K562 (cell line): ENCODE data around the gene ARHGAP10. TPM values are rescaled to one million over a fixed set of nuclear protein-coding genes. Genes with fewer than 3 reads are reported as not detected.
A peak's percentile ranks its signal among the peaks of the same experiment; 100 is the strongest.

Source experiments
- ATAC-seq: fragments of 200-7000 bp; cut with Tn5 transposase; 3 replicates; pipeline ENCODE4 v1.9.1; 2020; ENCODE audit warnings: moderate library complexity
- BruUV-seq: library from RNA; stranded (reverse); fragments of 400-500 nt; replicated peaks from 2 replicates; lab custom pipeline; 2021; lab: Mats Ljungman, UMichigan
- CTCF ChIA-PET: fragments of 300-600 bp; formaldehyde crosslinking; extraction: SDS; loops from one replicate; lab custom pipeline; 2021; ENCODE audit warnings: low intra/inter-chr PET ratio; lab: Yijun Ruan, JAX
- POLR2A ChIA-PET: fragments of 300-600, 350-650 bp; sonication (Branson Sonifier 250); formaldehyde crosslinking; extraction: SDS; loops from one replicate; lab custom pipeline; 2021; ENCODE audit warnings: antibody characterized with exemption, inconsistent platforms; lab: Yijun Ruan, JAX
- DNase-seq, 4 experiments: peaks; one replicate each; pipeline versions ENCODE4 v3.0.0 to v3.0.0-alpha.2; 2011 to 2018; ENCODE audit warnings: low spot score in 3 of 4, mixed read lengths in 3 of 4; ENCODE audit errors: extremely low read depth in 1 of 4
- FAIRE-seq: peaks from 2 replicates; lab custom pipeline; 2011; peaks lifted over from hg19 to GRCh38; lab: Jason Lieb, UNC
- H2AFZ ChIP-seq: 2 replicates; pipeline ENCODE4 v1.6.0; 2011; ENCODE audit warnings: low read depth, low read length, control low read depth, inconsistent platforms
- H3K27ac ChIP-seq: fragments of 200-600 bp; 3 replicates; pipeline ENCODE4 v1.8.0; 2011; ENCODE audit warnings: low read depth, mild to moderate bottlenecking, control low read depth, inconsistent platforms, low read length, moderate library complexity, mixed read lengths; ENCODE audit errors: extremely low read depth
- H3K27me3 ChIP-seq, 2 experiments: fragments of 300-600 bp in 1 of 2; 2 replicates in 1 of 2; 3 replicates in 1 of 2; pipeline versions ENCODE4 v1.6.0 to v1.8.0; 2011; ENCODE audit warnings: inconsistent platforms in 2 of 2, low read length in 2 of 2, mild to moderate bottlenecking in 1 of 2, mixed read lengths in 1 of 2, moderate library complexity in 1 of 2; ENCODE audit not compliant: control insufficient read depth in 2 of 2, insufficient read depth in 2 of 2
- H3K36me3 ChIP-seq: fragments of 300-600 bp; 3 replicates; pipeline ENCODE4 v1.8.0; 2011; ENCODE audit warnings: mild to moderate bottlenecking, low read length, inconsistent platforms; ENCODE audit not compliant: control insufficient read depth, insufficient read depth
- H3K4me1 ChIP-seq, 2 experiments: fragments of 200-600 bp in 1 of 2; replicated peaks in 1 of 2; 2 replicates in 1 of 2; 3 replicates in 1 of 2; pipeline versions ENCODE4 v1.5.1 to v1.8.0; 2011; ENCODE audit warnings: inconsistent platforms in 2 of 2, low read length in 2 of 2, mild to moderate bottlenecking in 1 of 2, mixed read lengths in 1 of 2, moderate library complexity in 1 of 2; ENCODE audit not compliant: control insufficient read depth in 2 of 2, insufficient read depth in 2 of 2
- H3K4me2 ChIP-seq: 2 replicates; pipeline ENCODE4 v1.6.1; 2011; ENCODE audit warnings: low read length, control low read depth, inconsistent platforms, mixed read lengths; ENCODE audit not compliant: insufficient read depth
- H3K4me3 ChIP-seq: fragments of 200-600 bp; sonication (generic), shearing (Covaris generic); 2 replicates; pipeline ENCODE4 v1.5.1; 2016; ENCODE audit warnings: control low read depth, inconsistent platforms
- H3K79me2 ChIP-seq: fragments of 200-600 bp; 3 replicates; pipeline ENCODE4 v1.8.0; 2011; ENCODE audit warnings: low read length, inconsistent platforms; ENCODE audit not compliant: control insufficient read depth, insufficient read depth
- H3K9ac ChIP-seq, 2 experiments: 2 replicates each; pipeline versions ENCODE4 v1.6.0 to v1.6.1; 2011; ENCODE audit warnings: low read depth in 2 of 2, low read length in 2 of 2, control low read depth in 1 of 2, inconsistent platforms in 1 of 2, mild to moderate bottlenecking in 1 of 2, mixed read lengths in 1 of 2; ENCODE audit not compliant: insufficient read depth in 1 of 2
- H3K9me1 ChIP-seq: one replicate; pipeline ENCODE4 v1.6.0; 2011; ENCODE audit warnings: inconsistent platforms, mild to moderate bottlenecking, low read length, moderate library complexity; ENCODE audit not compliant: control insufficient read depth, insufficient read depth
- H3K9me3 ChIP-seq: replicated peaks from 2 replicates; pipeline ENCODE4 v1.5.1; 2011; ENCODE audit warnings: low read depth, low read length, inconsistent platforms; ENCODE audit not compliant: control insufficient read depth, insufficient read depth
- H4K20me1 ChIP-seq: replicated peaks from 2 replicates; pipeline ENCODE4 v1.6.1; 2011; ENCODE audit warnings: low read length, inconsistent platforms, mixed read lengths; ENCODE audit not compliant: control insufficient read depth, insufficient read depth
- ATF3 ChIP-seq, 2 experiments: fragments of 450-650 bp in 1 of 2; sonication (generic) in 1 of 2; formaldehyde crosslinking in 1 of 2; IDR thresholded peaks in 1 of 2; conservative IDR thresholded peaks in 1 of 2; 2 replicates each; pipeline versions ENCODE4 v1.6.1 to v1.8.1; 2016 to 2023; ENCODE audit warnings: mild to moderate bottlenecking in 2 of 2, moderate library complexity in 2 of 2, inconsistent platforms in 1 of 2, missing genetic modification reagents in 1 of 2
- CEBPG ChIP-seq, 3 experiments: fragments of 200-800 bp in 1 of 3; sonication (Bioruptor generic) in 1 of 3; sonication (generic) in 1 of 3; formaldehyde crosslinking in 1 of 3; IDR thresholded peaks in 2 of 3; conservative IDR thresholded peaks in 1 of 3; 2 replicates each; pipeline versions ENCODE4 v1.6.1 to v1.8.0; 2016 to 2022; ENCODE audit warnings: missing compliant biosample characterization in 2 of 3, missing genetic modification characterization in 2 of 3, mild to moderate bottlenecking in 1 of 3, missing genetic modification reagents in 1 of 3
- ELF1 ChIP-seq: fragments of 200-800 bp; sonication (Bioruptor generic); IDR thresholded peaks from 2 replicates; pipeline ENCODE4 v1.6.1; 2016; ENCODE audit warnings: missing genetic modification characterization, missing compliant biosample characterization
- NFYB ChIP-seq: IDR thresholded peaks from 2 replicates; pipeline ENCODE4 v1.6.1; 2011; ENCODE audit warnings: mild to moderate bottlenecking, moderate library complexity; ENCODE audit not compliant: insufficient read length; ENCODE audit errors: extremely low read depth
- ZNF41 ChIP-seq: fragments of 250-450 bp; sonication (Bioruptor Pico); conservative IDR thresholded peaks from 2 replicates; pipeline ENCODE4 v1.4.0; 2020; ENCODE audit warnings: mild to moderate bottlenecking
- ZNF79 ChIP-seq: fragments of 250-450 bp; sonication (Bioruptor Pico); IDR thresholded peaks from 2 replicates; pipeline ENCODE4 v1.4.0; 2020; ENCODE audit warnings: low read depth, mild to moderate bottlenecking, moderate library complexity
- WGBS: fragments of 100-300 bp; shearing (Covaris generic); methylation state at CpG from one replicate; pipeline ENCODE4 v1.1.6; 2016; ENCODE audit warnings: low coverage, mixed read lengths; ENCODE audit not compliant: insufficient coverage; ENCODE audit errors: missing lambda C conversion rate; 5-methylcytosine and 5-hydroxymethylcytosine counted together
- in situ Hi-C: fragments of 300-500 bp; cut with MboI; formaldehyde crosslinking; loops from 4 replicates; pipeline ENCODE4 v1.15.0; 2018; ENCODE audit warnings: inconsistent platforms, mixed read lengths
- intact Hi-C: fragments of 100-400 bp; cut with micrococcal nuclease; formaldehyde crosslinking; loops from 2 replicates; pipeline ENCODE4 v1.14.2; 2022
- polyA plus RNA-seq, 8 experiments: library from polyadenylated mRNA; depleted of rRNA in 4 of 8; stranded (reverse) in 5 of 8; unstranded in 3 of 8; fragments of >200 nt; fragmentation: Nextera tagmentation in 2 of 8; fragmentation: Illumina TruSeq in 1 of 8; extraction: Ambion mirVana in 2 of 8; extraction: Trizol in 1 of 8; gene quantifications; 2 replicates each; pipeline versions ENCODE4 v1.2.1 to v1.2.3, GENCODE V29; 2011 to 2014; ENCODE audit warnings: inconsistent platforms in 1 of 8, missing spikeins in 1 of 8
- total RNA-seq, 7 experiments: library from RNA; depleted of rRNA in 6 of 7; stranded (reverse); fragments of >200 nt in 6 of 7; fragmentation: Illumina TruSeq in 2 of 7; extraction: Trizol in 2 of 7; gene quantifications; 2 replicates each; pipeline versions ENCODE4 v1.2.1 to v1.2.3, GENCODE V29; 2011 to 2021; ENCODE audit warnings: low replicate concordance in 1 of 7

The ARHGAP10 gene
- total and polyA plus RNA-seq, 9 of the 15 experiments (the other 6 are each of a cell fraction or from before 2014, with no cell fraction given) = 0.03 to 0.22 (median 0.06) TPM; not detected in 3

- no peak for TF ChIP-seq ZNF79 (CRISPR knock-in tag)
- TF ChIP-seq ELF1 (tag) = no peak
- TF ChIP-seq ZNF41 = no peak
Observed at GRCh38 chr4:147965873-147966272, 234.0 kb downstream of the ARHGAP10 start (continued).

GRCh38 chr4:147968641-147969040 lies 236.8 kb downstream of the ARHGAP10 start:
- DNase-seq (no peak), ATAC-seq (no peak), FAIRE-seq (no peak)
- H4K20me1 ChIP-seq = no peaks in the 10 kb centered on the region
- H3K4me3 ChIP-seq = no peak overlapping the region
- no peaks in the 10 kb centered on the region for H3K9me3 ChIP-seq
- intact Hi-C loops (no loop called here), in situ Hi-C loops (no loop called here)
- ChIA-PET CTCF (no interaction called here), POLR2A (no interaction called here)
- no TSS peak for BruUV-seq
- no peaks in the 10 kb centered on the region for H3K27me3 ChIP-seq
- H2AFZ ChIP-seq = no peak overlapping the region
- no peaks in the 10 kb centered on the region for H3K4me1 ChIP-seq
- H3K9me1 ChIP-seq = no peaks in the 10 kb centered on the region
- no peaks in the 10 kb centered on the region for H3K79me2 ChIP-seq
- TF ChIP-seq ATF3 (IDR thresholded peaks at IDR 0.05) (peak; percentile 17; the same call in 1 of the 2 replicates), ATF3 (CRISPR knock-in tag; conservative IDR thresholded peaks at IDR 0.05) (no peak), NFYB (no peak), CEBPG (CRISPR knock-in tag; IDR thresholded peaks at IDR 0.05) (no peak), CEBPG (tag; conservative IDR thresholded peaks at IDR 0.05 in 1 of 2, IDR thresholded peaks at IDR 0.05 in 1 of 2) (peak in 1 of 2 experiments; percentile 57; a peak in 2 of 4 replicates)
- TF ChIP-seq, all 486 proteins: peak for 2
- Histone ChIP-seq H3K27ac (no peak overlapping the region), H3K36me3 (no peaks in the 10 kb centered on the region), H3K4me2 (no peak overlapping the region), H3K9ac (no peak overlapping the region)
- 3% methylated on average over 5 of the region's 5 CpGs for WGBS
